PFSK-1 (cell line): Measurements from ENCODE around the gene ERC2.

Experiments
- TAF1 ChIP-seq: IDR thresholded peaks from 2 replicates; pipeline ENCODE4 v1.6.1; 2012; ENCODE audit warnings: low read length, control low read depth, borderline replicate concordance; ENCODE audit not compliant: insufficient read depth
- TF ChIP-seq, protein P1 (sequence below), 2 experiments: IDR thresholded peaks; 2 replicates each; pipeline versions ENCODE4 v1.6.1 to v1.8.0; 2011 to 2012; ENCODE audit warnings: low read depth in 2 of 2, low read length in 2 of 2, control low read depth in 1 of 2, inconsistent platforms in 1 of 2, mild to moderate bottlenecking in 1 of 2, moderate library complexity in 1 of 2; ENCODE audit not compliant: insufficient read depth in 1 of 2

GRCh38 chr3:55795746-55796145, 672.5 kb downstream of the ERC2 start:
- TF ChIP-seq, protein P1, sequence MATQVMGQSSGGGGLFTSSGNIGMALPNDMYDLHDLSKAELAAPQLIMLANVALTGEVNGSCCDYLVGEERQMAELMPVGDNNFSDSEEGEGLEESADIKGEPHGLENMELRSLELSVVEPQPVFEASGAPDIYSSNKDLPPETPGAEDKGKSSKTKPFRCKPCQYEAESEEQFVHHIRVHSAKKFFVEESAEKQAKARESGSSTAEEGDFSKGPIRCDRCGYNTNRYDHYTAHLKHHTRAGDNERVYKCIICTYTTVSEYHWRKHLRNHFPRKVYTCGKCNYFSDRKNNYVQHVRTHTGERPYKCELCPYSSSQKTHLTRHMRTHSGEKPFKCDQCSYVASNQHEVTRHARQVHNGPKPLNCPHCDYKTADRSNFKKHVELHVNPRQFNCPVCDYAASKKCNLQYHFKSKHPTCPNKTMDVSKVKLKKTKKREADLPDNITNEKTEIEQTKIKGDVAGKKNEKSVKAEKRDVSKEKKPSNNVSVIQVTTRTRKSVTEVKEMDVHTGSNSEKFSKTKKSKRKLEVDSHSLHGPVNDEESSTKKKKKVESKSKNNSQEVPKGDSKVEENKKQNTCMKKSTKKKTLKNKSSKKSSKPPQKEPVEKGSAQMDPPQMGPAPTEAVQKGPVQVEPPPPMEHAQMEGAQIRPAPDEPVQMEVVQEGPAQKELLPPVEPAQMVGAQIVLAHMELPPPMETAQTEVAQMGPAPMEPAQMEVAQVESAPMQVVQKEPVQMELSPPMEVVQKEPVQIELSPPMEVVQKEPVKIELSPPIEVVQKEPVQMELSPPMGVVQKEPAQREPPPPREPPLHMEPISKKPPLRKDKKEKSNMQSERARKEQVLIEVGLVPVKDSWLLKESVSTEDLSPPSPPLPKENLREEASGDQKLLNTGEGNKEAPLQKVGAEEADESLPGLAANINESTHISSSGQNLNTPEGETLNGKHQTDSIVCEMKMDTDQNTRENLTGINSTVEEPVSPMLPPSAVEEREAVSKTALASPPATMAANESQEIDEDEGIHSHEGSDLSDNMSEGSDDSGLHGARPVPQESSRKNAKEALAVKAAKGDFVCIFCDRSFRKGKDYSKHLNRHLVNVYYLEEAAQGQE (IDR thresholded peaks at IDR 0.05; ENCODE audit: insufficient read depth in 1 of 2, low read depth in 2 of 2, low read length in 2 of 2), result no peak
- TF ChIP-seq TAF1, result no peak
